IPS-NIHi7 (cell line): ENCODE results near the gene ITGA1.
"Not testable (repeated sequence)": the region's sequence is repeated elsewhere in the genome, so short reads cannot be mapped to it uniquely, and the experiment has no call there.

ENCODE experiments used
- DNase-seq: peaks from one replicate; pipeline ENCODE4 v3.0.0; 2012; ENCODE audit warnings: mixed read lengths; ENCODE audit errors: extremely low spot score

ITGA1 gene

GRCh38 chr5:52864884-52865283, 77.2 kb downstream of the ITGA1 start:
- no peak for DNase-seq

- DNase-seq, result not testable (repeated sequence)
These were observed 78.3 kb downstream of the ITGA1 start for GRCh38 chr5:52865991-52866390.

GRCh38 chr5:52867809-52868208, 80.1 kb downstream of the ITGA1 start:
- no peak for DNase-seq

GRCh38 chr5:52868417-52868816, 80.7 kb downstream of the ITGA1 start:
- DNase-seq, result no peak

GRCh38 chr5:52869391-52869790, 81.7 kb downstream of the ITGA1 start:
- no peak for DNase-seq

- no peak for DNase-seq
These were observed 82.7 kb downstream of the ITGA1 start for GRCh38 chr5:52870448-52870847.

GRCh38 chr5:52875827-52876226, 88.1 kb downstream of the ITGA1 start:
- DNase-seq, result no peak

- DNase-seq, result no peak
These were observed 88.7 kb downstream of the ITGA1 start for GRCh38 chr5:52876456-52876855.

GRCh38 chr5:52878656-52879055, 90.9 kb downstream of the ITGA1 start:
- DNase-seq, result no peak

- DNase-seq, result no peak
These were observed 92.8 kb downstream of the ITGA1 start for GRCh38 chr5:52880541-52880940.

- DNase-seq, result no peak
These were observed 93.8 kb downstream of the ITGA1 start for GRCh38 chr5:52881468-52881867.

GRCh38 chr5:52883110-52883509, 95.4 kb downstream of the ITGA1 start:
- no peak for DNase-seq

- no peak for DNase-seq
These were observed 96.7 kb downstream of the ITGA1 start for GRCh38 chr5:52884453-52884852.

- DNase-seq, result no peak
These were observed 97.9 kb downstream of the ITGA1 start for GRCh38 chr5:52885614-52886013.

GRCh38 chr5:52886206-52886605, 98.5 kb downstream of the ITGA1 start:
- DNase-seq, result no peak

GRCh38 chr5:52887066-52887465, 99.3 kb downstream of the ITGA1 start:
- no peak for DNase-seq

- no peak for DNase-seq
These were observed 100.6 kb downstream of the ITGA1 start for GRCh38 chr5:52888363-52888762.

- DNase-seq, result no peak
These were observed 104.6 kb downstream of the ITGA1 start for GRCh38 chr5:52892242-52892878.

GRCh38 chr5:52893105-52893504, 105.4 kb downstream of the ITGA1 start:
- no peak for DNase-seq

- no peak for DNase-seq
These were observed 106.1 kb downstream of the ITGA1 start for GRCh38 chr5:52893863-52894262.

- no peak for DNase-seq
These were observed 106.7 kb downstream of the ITGA1 start for GRCh38 chr5:52894451-52894850.

GRCh38 chr5:52895075-52895474, 107.4 kb downstream of the ITGA1 start:
- no peak for DNase-seq

GRCh38 chr5:52895572-52896413, 108.1 kb downstream of the ITGA1 start:
- no peak for DNase-seq
